GM13977 (cell line): ENCODE measurements around the gene ZNF471.

Experiments
- DNase-seq: peaks from one replicate; pipeline ENCODE4 v3.0.0; 2012; ENCODE audit warnings: low spot score
- in situ Hi-C: fragments of 300-500 bp; cut with MboI; formaldehyde crosslinking; loops from one replicate; pipeline ENCODE4 v1.12.0; 2022; ENCODE audit warnings: low sequenced_read_pairs, low pct_unique_long_range_greater_than_20kb, mixed read lengths, inconsistent platforms; ENCODE audit not compliant: unreplicated experiment
- TF ChIP-seq, protein P1 (sequence below): IDR thresholded peaks from 2 replicates; pipeline ENCODE4 v1.5.1; 2012; ENCODE audit warnings: mild to moderate bottlenecking, control low read depth; ENCODE audit not compliant: insufficient read depth; ENCODE audit errors: extremely low read depth, missing control alignments

Gene ZNF471

GRCh38 chr19:56572589-56572988, 64.9 kb downstream of the ZNF471 start:
- DNase-seq: no peak
- in situ Hi-C loops: no loop called here
- TF ChIP-seq, protein P1, sequence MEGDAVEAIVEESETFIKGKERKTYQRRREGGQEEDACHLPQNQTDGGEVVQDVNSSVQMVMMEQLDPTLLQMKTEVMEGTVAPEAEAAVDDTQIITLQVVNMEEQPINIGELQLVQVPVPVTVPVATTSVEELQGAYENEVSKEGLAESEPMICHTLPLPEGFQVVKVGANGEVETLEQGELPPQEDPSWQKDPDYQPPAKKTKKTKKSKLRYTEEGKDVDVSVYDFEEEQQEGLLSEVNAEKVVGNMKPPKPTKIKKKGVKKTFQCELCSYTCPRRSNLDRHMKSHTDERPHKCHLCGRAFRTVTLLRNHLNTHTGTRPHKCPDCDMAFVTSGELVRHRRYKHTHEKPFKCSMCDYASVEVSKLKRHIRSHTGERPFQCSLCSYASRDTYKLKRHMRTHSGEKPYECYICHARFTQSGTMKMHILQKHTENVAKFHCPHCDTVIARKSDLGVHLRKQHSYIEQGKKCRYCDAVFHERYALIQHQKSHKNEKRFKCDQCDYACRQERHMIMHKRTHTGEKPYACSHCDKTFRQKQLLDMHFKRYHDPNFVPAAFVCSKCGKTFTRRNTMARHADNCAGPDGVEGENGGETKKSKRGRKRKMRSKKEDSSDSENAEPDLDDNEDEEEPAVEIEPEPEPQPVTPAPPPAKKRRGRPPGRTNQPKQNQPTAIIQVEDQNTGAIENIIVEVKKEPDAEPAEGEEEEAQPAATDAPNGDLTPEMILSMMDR: no peak

DNA sequence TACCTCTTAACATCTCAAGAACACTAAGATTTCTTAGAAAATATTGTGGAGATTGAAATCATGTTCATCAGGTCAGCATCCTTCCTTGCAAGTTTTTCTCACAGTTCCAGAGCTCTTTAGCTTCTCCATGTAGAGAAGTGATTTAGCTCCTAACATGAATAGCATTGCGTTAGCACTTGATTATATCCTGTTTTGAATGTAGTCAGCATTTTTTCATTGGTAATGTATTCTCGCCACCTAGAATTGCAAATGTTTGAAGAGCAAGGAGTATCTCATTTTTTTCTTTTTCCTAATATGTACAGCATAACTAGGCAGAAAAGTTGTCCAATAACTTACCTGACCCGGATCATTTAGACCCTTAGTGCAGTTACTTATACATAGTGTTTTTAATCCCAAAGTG, 66.3 kb downstream of the ZNF471 start:
- TF ChIP-seq, protein P1: no peak
- in situ Hi-C loops: no loop called here
- no peak for DNase-seq

- in situ Hi-C loops: no loop called here
- DNase-seq: no peak
- TF ChIP-seq, protein P1: no peak
Measured at GRCh38 chr19:56577719-56578602, 70.3 kb downstream of the ZNF471 start.
